ENCODE results near the gene FUOM.

DNA sequence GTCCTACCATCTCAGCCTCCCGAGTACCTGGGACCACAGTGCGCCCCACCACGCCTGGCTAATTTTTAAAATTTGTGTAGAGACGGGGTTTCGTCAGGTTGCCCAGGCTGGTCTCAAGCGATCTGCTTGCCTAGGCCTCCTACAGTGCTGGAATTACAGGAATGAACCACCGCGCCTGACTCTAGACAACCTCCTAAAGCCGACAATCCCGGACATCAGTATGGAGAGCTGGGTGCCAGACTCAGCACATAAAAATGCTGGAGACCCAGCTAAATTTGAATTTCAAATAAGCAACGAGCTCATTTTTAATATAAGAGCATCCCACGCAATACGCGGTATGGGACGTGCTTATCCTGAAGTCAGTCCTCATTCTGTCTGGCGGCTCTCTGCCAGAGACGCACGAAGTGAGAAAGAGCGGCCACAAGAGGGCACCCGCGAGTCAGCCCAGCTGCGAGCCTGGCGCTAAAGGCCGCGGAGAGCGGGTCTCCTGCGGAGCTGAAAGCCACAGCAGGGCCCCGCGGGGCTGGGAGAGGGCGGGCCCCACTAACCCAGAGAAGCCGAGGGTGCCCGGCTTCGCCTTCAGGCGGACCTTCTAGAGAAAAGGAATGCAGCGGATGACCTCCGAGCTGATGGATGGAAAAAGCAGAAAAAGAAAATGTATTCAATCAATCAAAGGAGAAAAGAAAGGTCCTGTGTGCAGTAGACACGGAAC, 28.2 kb downstream of the FUOM start:
- no peak for TF ChIP-seq POLR2A (IDR thresholded peaks at IDR 0.05)
- TF ChIP-seq, protein P1, sequence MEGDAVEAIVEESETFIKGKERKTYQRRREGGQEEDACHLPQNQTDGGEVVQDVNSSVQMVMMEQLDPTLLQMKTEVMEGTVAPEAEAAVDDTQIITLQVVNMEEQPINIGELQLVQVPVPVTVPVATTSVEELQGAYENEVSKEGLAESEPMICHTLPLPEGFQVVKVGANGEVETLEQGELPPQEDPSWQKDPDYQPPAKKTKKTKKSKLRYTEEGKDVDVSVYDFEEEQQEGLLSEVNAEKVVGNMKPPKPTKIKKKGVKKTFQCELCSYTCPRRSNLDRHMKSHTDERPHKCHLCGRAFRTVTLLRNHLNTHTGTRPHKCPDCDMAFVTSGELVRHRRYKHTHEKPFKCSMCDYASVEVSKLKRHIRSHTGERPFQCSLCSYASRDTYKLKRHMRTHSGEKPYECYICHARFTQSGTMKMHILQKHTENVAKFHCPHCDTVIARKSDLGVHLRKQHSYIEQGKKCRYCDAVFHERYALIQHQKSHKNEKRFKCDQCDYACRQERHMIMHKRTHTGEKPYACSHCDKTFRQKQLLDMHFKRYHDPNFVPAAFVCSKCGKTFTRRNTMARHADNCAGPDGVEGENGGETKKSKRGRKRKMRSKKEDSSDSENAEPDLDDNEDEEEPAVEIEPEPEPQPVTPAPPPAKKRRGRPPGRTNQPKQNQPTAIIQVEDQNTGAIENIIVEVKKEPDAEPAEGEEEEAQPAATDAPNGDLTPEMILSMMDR (IDR thresholded peaks at IDR 0.05): peak; percentile 69 to 85 (median 74)
- TF ChIP-seq POLR2AphosphoS5 (IDR thresholded peaks at IDR 0.05; ENCODE audit: insufficient read depth in 1 of 2, low read depth in 1 of 2): peak in 1 of 2 donors; percentile 12
